NCI-H1436 treated with DMSO at 0.1 percent for 48 hours (cell line): ENCODE data around the gene SUCNR1.
"Not testable (repeated sequence)": the region's sequence is repeated elsewhere in the genome, so short reads cannot be mapped to it uniquely, and the experiment has no call there.

Experiments used
- DNase-seq: peaks from one replicate; lab custom pipeline; 2025; lab: John Stamatoyannopoulos, UW

SUCNR1 gene, protein sequence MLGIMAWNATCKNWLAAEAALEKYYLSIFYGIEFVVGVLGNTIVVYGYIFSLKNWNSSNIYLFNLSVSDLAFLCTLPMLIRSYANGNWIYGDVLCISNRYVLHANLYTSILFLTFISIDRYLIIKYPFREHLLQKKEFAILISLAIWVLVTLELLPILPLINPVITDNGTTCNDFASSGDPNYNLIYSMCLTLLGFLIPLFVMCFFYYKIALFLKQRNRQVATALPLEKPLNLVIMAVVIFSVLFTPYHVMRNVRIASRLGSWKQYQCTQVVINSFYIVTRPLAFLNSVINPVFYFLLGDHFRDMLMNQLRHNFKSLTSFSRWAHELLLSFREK

DNA sequence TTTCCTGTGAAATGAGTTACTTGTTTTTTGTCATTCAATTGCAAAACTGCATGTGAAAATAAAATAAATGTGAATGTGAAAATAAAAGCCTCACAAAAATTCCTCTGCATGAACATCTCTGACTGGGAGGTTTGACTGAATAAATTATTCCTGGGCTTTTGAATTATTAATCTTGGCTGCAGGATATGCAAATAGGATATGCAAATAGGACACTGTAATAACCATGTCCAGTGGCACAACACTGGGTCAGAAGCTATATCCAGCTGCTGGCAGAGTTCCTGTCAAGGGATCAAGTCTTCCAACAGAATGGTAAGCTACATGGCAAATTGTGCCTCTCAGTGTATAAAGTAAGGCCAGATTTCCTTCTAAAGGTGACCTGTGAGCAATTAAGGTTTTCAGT lies at the start of gene SUCNR1:
Gene SUCNR1 (plus strand): TSS at position 246 of the 400 bp plus-strand sequence. CDS start 6,250 bp downstream, outside the sequence.
- DNase-seq, result no peak

DNA sequence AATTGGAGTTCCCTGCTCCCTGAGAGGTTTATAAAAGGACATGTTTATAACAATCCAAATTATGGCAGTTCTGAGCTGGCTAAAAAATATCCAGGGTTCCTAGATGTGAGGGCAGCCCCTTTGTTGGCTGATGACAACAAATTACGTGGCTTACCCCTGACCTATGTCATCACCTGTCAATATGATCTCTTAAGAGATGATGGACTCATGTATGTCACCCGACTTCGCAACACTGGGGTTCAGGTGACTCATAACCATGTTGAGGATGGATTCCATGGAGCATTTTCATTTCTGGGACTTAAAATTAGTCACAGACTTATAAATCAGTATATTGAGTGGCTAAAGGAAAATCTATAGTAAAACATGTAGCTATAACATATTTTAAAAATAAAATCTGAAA lies 45.6 kb upstream of the SUCNR1 start:
- no peak for DNase-seq

DNA sequence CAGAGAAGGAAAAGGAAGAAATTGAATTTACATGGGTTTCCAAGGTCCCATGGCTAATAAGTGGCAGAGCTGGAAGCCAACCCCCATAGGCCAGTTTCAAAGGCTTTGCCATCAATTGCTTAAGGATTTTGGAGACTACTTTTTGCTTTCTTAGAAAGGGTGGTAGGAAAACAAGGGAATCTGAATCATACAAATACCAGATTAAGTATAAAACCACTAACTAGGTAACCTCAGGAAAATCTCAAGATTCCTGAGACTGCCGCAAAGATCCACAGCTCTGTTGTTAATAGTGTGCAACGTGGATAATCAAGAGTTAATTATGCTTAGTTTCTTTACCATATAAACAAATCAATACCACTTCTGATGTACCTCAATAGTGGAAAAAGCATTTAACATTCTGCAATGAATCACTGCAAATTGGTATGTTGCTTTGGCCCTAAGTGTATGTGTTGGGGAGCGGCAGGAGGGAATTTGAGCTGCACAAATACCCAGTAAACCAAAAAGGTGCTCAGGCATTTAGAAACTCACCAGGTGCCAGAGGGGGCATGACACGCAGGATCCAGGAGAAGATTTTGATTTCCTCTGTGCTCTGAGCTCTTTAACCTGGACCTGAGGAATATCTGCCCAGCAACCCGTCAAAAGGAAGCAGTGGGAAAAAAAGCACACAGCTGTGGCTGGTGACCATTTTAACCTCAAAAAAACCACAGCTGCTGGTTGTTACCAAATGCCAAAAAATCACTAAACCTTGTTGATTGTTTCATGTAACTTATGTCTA lies 37.5 kb upstream of the SUCNR1 start:
- DNase-seq, result no peak

DNA sequence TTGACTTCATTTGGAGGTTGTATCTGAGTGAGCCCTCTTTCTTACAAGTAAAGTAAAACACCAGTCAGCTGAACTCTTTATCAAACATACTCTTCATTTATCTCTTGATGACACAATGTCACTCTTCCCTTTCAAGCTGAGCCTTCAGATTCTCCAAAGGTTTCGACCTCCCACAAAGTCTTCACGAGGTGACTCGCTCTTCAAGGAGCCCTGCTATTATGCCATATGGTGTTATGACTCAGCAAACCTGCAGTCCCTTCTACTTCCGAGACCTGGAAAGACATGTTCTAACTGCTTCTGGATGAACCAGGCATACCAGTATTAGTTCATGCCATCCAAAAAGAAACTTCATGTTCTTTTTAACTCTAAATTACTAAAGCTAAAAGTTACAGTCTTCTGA lies 36.4 kb upstream of the SUCNR1 start:
- no peak for DNase-seq

DNA sequence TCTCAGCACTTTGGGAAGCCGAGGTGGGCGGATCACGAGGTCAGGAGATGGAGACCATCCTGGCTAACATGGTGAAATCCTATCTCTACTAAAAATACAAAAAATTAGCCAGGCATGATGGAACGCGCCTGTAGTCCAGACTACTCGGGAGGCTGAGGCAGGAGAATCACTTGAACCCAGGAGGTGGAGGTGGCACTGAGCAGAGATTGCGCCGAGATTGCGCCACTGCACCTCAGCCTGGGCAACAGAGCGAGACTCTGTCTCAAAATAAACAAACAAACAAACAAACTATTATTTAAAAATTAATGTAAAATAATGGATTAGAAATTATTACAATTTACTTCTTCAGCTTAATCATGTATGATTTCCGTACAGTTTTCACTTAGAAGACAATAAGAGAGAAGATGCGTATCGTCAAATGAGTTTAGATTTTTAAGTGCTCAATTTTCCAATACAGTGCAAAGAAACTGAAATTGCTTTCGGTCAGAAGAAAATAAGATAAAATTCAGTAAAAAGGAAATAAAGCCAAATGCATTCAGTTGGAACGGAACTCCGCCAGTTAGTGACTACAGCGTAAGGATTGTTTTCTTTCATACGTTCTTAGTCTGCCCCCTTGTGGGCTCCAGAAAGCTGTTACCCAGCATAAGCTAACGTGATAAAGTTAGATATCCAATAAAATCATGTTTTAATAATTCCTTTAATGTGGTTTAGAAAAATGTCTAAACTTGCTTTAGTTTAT lies 34.7 kb upstream of the SUCNR1 start:
- DNase-seq, result peak; percentile 57

DNA sequence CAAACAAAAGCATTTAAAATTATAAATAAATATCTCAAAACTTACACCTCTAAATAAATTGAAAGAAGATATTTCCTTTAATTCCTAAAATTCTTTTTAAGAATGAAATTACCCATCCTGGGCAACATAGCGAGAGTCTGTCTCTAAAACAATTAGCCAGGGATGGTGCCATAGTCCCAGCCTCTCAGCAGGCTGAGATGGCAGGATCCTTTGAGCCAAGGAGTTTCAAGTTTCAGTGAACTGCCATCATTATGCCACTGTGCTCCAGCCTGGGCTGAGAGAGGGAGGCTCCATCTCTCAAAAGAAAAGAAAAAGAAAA lies 34.2 kb upstream of the SUCNR1 start:
- no peak for DNase-seq

DNA sequence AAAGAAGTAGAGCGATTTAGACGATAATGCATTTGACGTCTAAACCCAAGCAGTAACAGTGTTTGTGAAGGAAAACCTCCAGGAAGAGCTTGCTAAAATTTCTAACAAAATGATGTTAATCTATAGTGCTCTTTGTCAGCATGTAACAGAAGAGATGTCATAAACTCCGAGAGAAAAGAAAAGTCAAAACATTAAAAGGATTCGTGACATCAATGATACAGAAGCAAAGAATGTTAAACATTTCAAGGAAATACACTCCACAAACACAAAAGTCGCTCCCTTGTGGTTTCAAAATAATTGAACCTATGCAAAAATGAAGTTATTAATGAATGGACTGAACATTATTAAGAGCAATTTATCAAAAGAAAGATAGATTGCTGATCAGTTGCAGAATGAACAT lies 31.6 kb upstream of the SUCNR1 start:
- DNase-seq, result no peak

DNA sequence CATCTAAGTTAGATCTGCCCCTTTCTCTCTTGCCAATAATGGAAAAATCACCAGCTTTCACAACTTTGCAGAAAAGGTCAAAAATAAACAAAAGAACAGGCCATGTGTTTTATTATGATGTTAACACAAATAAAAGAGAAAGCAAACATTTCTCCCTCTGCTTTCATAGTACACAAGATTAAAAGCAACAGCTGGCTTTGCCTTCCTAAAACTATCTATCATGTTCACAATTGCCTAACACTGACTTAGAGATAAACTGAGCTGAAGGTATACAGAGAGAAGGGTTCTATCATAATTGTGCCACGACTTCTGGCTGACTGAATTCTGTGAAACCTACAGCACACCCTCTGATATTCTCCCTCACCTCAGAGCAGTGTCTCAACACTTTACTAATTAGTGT lies 30.2 kb upstream of the SUCNR1 start:
- no peak for DNase-seq

DNA sequence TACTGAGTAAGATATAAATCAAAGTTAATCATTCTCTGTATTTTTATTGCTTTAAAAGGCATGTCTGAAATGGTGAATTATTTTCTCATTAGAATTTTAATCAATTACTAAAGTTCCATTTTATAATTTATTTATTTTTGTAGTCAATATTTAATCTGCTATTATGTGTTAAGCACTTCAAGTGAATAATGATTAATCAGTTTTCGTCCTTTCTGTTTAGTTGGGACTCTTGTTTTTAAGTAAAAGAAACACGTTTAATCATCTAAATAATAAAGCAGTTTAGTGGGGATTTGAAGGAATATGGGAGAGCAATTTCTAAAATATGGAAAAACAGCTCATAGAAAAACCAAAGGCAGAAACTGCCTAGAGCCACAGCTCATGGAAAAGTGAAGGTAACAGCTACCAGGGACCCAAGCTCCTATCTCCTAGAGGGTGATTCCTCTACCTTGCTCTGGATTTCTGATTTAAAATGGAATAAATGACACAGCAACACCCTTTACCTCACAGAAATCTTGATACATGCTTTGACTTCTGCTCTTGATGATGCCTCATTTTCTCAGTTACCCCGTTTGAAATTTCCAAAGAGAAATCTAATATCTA lies 28.0 kb upstream of the SUCNR1 start:
- DNase-seq, result no peak

DNA sequence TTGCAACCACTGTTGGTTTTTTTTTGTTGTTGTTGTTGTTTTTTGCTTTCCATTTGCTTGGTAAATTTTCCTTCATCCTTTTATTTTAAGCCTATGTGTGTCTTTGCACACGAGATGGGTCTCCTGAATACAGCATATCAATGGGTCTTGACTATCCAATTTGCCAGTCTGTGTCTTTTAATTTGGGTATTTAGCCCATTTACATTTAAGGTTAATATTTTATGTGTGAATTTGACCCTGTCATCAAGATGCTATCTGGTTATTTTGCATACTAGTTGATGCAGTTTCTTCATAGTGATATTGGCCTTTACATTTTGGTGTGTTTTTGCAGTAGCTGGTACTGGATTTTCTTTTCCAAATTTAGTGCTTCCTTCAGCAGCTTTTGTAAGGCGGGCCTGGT lies 23.4 kb upstream of the SUCNR1 start:
- DNase-seq, result not testable (repeated sequence)

DNA sequence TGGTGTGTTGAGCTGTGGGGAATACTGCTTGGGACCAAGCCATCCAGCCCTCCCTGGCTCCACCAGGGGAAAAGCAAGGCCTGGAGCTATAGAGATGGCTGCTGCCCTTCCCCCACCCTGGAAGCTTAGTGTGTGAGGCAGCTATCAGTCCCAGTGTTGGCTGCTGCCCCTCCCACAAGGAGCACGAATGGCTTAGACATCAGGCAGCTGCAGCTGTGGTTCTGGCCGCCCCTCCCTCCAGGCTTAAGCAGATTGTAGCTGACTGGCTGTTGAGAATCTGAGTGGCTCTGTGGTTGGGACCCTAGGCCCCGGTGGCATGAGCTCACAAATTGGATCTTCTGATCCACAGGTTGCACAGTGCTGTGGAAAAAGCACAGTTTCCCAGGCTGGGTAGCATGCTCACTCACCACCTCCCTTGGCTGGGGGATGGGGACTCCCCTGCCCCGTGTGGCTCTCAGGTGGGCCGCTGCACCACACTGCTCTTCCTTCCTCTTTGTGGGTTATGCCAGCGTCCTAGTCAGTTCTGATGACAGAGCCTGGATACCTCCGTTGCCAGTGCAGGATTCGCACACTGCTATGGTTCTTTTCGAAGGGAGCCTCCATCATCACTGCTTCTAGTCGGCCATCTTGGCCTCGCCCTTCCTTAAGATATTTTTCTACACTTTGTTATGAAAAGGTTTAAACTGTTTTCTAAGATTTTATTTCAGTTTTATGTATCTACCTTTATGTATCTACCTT lies 21.2 kb upstream of the SUCNR1 start:
- no peak for DNase-seq

DNA sequence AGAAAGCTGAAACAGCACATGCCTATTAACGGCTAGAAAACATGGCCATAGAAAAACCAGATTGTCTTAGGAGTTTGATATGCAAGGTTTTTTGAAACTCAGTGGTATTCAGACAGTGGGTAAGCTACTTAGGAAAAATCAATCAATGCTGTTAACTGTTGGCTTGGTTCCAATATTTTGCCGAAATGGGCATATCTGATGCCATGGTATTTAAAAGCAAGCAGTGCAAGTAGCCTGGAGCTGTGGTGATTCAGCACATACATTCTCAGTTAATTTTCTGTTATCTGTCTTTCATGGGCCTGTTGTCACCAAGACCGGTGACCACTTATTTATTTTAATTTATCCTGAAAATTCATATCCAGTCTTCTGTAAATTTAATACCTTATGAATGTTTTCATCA lies 17.3 kb upstream of the SUCNR1 start:
- DNase-seq, result no peak

DNA sequence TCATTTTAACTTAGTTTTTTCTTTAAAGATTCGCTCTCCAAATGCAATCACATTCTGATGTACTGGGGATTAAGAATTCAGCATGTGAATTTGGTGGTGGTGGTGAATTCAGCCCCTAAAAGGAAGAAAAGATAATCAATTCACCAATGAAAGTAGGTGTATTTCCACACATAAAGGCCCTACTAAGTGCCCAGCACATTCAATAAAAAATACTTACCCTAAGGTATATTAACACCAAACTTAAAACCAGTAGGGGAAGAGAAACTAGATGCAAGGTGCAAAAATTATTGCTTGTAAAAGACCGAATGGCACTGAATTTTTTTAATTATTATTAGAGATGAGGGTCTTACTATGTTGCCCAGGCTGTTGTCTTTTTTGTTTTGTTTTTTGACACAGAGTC lies 16.8 kb upstream of the SUCNR1 start:
- no peak for DNase-seq

DNA sequence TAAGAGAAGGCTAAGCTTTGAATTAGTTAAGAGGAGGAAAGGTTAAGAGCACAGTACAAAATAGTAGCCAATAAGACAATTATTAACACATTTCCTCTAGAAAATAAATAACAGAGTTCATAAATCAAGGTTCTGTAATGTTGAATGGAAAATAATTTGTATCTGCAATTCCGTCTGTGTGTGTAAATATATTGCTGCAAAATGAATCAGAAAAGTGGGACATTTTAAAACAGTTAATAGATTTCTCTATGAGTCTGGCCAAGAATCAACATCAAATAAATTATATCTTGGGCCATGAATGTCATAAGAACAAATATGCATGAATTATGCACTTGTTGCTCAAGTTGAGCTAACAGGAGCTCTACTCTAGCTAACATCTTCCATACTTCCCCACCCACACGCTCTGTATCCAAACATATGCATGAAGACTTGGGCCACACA lies 14.2 kb upstream of the SUCNR1 start:
- no peak for DNase-seq

DNA sequence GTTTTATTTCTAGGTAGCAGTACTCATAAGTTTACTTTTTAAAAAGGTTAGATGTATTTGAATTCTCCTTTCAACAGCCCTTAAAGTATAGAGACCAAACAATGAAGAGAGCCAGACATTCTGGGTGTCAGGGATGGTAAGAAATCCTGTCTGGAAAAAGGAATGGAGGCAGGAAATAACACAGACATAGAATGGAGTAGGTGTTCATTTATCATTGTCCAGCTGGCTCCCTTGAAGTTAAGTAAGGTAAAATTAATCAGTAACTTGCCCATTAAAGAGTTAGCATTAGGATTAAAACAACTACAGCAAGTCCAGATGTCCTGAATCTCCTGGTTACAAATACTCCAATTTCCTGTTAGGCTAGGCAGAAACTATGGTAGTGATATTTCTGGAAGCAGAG lies 13.5 kb upstream of the SUCNR1 start:
- DNase-seq, result no peak

DNA sequence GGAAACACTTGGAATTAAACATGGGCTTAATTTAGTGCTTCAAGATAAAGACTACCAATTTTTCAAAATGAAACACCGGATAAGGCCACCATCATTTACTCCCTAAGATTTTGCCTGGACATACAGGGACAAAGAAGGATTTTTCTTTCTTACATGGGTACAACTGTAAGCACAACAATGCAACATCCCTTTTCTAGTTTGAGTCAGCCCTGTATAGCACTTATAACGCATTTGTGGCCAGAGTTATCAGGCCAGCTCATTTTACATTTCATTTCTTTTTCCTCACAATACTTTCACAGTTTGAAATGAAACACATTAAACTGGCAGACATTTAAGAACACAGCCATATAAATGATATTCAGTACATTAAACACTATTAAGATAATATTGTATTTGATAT lies 9.8 kb upstream of the SUCNR1 start:
- no peak for DNase-seq

DNA sequence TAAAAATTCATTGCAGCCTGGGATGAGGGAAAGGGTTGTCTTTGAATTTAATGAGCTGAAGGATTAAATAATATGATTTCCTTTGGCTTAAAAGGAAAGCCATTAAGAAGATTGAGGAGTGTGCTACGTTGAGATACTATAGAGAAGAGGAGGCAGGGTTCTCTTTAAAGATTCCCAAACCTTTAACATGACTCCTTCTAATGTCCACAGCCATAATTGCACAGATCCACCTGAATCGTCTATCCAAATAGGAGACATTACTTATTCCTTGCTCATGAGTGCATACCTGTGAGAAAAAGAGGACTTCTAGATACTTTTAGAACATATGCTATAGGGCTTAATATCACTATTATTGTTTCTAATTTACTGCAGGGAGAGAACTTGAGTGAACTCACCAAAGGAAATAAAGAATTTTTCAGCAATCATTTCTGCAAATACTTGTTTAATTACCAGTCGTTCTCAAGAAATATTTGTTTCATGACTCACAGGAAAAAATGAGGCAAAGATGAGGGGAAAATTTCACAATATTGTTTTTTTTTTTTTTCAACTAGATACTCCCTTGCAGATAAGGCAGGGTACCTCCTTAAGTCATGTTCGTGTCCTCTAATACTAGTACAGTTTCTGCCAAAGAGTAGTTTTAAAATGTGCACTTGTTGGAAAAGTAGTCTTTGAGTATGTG lies 8.9 kb upstream of the SUCNR1 start:
- DNase-seq, result no peak

DNA sequence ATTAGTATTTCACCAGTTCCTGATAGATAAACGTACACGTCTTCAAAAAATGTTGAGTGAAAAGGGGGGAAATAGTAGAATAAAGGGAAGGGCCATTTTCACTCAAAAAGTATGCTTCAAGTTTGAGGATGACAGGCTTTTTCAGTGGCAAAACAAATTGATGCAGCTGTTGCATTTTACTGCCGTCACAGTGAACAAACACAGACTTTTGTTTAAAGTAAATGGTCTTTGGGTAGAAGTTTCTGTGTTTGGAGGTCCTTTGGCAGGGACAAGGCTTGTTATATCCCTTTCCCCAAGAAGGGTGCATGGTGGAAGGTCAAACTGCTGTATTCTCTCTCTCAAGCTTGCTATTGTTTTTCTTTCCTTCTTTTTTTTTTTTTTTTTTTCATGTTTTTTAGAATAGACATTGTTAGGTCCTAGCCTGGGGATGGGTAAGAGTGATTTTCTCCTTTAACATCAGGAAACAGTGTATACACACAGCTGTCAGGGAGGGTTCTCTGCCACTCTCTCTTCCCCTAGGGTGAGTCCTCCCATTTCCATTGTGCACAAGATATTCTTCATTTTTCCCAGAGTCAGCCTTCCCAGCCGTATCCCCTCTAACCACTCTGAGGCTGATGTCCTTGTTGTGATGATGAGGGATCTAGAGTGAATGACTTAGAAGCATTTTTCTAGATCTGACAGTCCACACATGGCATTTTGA lies 6.6 kb upstream of the SUCNR1 start:
- DNase-seq, result no peak

DNA sequence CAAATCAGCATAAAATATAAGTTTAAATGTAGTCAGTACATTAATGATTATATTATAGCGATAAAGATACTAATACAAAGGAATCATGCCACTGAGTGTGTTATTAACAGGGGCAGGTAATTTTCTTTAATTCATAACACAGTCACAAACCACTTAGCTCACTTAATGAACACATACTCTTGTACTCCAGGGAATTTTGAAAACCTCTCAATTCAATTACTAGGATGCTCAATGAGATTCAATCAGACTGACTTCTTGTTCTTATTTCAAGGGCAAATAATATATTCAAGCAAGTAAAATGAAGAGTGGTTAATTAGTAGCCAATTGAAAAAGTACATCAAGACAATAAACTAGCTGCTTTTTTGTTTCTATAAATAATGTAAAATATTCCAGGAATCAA lies 5.8 kb upstream of the SUCNR1 start:
- DNase-seq, result peak; percentile 77

DNA sequence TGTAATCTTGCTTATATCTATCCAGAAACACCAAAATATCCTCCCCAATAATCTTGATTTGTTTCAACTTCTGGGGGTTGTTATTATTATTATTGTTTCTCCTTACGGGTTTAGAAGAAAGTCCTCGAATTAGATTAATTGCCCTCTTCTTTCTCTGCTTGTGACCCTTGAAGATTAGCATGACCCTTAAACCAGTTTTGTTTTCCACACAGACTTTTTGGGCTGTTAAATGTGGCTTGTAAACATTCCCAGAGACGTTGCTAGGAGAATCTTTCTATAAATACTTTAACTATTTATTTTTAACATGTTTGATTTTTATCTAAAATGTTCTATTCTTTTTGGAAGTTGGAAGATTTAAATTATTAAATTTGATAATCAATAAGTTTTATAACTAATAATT lies 4.3 kb upstream of the SUCNR1 start:
- no peak for DNase-seq
